KOPT-K1 (cell line): ENCODE results near the gene SIPA1L3.

ENCODE experiments used
- H3K27ac ChIP-seq: fragments of 200-600 bp; sonication (generic); 2 replicates; pipeline ENCODE4 v1.5.1; 2016; ENCODE audit warnings: antibody characterized with exemption, mild to moderate bottlenecking, low read depth, low read length; ENCODE audit not compliant: poor library complexity, severe bottlenecking
- H3K36me3 ChIP-seq: fragments of 200-600 bp; sonication (generic); 2 replicates; pipeline ENCODE4 v1.5.1; 2017; ENCODE audit warnings: antibody characterized with exemption, mild to moderate bottlenecking, low read length, moderate library complexity; ENCODE audit not compliant: insufficient read depth
- H3K9me3 ChIP-seq: fragments of 200-600 bp; sonication (generic); 2 replicates; pipeline ENCODE4 v1.5.1; 2017; ENCODE audit warnings: antibody characterized with exemption, low read length, mild to moderate bottlenecking; ENCODE audit not compliant: insufficient read depth, poor library complexity, severe bottlenecking

SIPA1L3 gene

DNA sequence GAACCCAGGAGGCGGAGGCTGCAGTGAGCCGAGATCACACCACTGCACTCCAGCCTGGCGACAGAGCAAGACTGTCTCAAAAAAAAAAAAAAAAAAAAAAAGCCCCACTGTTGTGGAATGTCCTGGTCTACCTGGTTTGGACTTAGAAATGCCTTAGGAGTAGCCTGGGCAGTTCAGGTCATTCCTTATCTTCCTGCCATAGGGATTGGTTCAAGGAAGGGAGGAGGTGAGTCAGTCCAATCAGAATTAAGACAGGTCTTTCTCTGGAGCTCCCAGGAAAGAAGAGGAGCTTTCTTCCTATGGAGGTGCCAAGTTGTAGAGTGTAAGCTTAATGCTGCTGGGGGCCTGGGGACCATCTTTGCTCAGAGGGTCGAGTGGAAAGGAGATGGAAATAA is 44.8 kb downstream of the SIPA1L3 start:
- Histone ChIP-seq H3K36me3 (no peaks in the 10 kb centered on the region), H3K9me3 (no peaks in the 10 kb centered on the region), H3K27ac (no peak overlapping the region)

DNA sequence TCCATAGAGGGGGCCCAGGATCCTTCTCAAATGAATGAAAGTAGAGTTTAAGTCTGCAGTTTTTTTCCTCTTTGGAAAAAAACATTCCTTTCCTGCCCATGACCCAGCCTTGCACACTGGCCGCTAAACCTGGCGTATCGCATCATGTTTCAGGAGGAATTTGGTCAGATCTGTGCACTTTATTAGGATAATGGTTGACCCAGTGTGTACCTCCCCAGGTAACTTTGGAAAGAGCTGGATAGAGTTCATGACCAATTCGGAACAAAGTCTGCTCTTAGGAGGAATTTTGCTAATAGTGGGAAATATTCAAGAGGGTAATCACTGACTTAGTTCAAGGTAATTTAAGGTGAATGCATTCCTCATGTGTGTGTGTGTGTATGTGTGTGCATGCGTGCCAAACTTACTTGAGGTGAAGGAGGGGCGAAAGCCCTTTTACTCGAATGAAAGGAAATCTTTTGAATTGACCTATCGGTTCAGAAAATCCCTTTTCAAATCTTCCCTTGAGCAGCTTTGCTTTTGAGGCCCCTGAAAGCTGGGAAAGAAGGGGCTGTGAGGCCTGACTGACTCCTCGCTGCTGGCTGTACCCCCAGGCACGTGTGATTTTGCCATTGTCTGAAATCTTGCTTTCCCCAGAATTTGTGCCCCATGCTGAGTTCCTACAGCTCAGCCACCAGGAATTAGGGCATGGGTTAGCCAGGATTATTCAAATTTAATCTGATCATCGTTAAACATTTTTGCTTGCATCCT is 46.3 kb downstream of the SIPA1L3 start:
- no peak overlapping the region for H3K27ac ChIP-seq
- H3K9me3 ChIP-seq: peaks cover 6% of the 10 kb centered on the region
- H3K36me3 ChIP-seq: no peaks in the 10 kb centered on the region

GRCh38 chr19:37953918-37954303 is 46.9 kb downstream of the SIPA1L3 start:
- Histone ChIP-seq H3K9me3 (peaks cover 10% of the 10 kb centered on the region), H3K36me3 (no peaks in the 10 kb centered on the region), H3K27ac (no peak overlapping the region)

DNA sequence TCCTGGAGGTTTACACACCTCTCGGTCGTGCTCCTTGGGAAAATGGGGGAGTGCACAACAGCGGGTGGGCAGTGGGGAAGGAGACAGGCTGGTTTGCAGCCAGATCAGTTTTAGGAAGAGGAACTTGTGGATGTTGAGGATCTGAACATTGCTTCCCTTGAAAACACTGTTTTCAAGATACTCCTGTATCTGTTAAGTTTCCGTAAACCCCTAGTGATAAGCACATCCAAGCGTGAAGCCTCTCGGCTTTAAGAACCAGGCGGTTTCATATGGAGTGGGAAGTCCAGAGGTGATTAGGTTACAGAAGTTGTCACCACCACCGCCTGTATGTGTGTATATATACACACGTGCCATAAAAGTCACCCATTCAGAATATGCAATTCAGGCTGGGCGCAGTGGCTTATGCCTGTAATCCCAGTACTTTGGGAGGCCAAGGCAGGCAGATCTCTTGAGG is 47.4 kb downstream of the SIPA1L3 start:
- H3K9me3 ChIP-seq: peaks cover 10% of the 10 kb centered on the region
- no peaks in the 10 kb centered on the region for H3K36me3 ChIP-seq
- no peak overlapping the region for H3K27ac ChIP-seq

- Histone ChIP-seq H3K9me3 (peaks cover 16% of the 10 kb centered on the region), H3K27ac (no peak overlapping the region), H3K36me3 (no peaks in the 10 kb centered on the region)
Observed at GRCh38 chr19:37955986-37956385, 49.0 kb downstream of the SIPA1L3 start.

DNA sequence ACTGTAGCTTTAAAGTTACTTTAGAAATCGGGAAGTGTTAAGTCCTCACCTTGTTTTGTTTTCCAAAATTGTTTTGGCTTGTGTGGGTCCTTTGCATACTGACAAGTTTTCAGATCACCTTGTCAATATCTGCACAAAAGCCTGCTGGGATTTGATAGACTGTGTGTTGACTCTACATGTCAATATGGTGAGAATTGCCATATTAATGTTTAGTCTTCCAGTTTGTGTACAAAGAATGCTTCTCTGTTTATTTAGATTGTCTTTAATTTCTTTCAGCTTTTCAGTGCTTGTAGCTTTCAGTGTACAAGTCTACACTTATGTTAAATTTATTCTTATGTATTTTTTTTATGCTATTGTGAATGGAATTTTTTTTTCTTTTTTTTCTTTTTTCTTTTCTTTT is 50.2 kb downstream of the SIPA1L3 start:
- H3K9me3 ChIP-seq: peaks cover 23% of the 10 kb centered on the region
- no peak overlapping the region for H3K27ac ChIP-seq
- H3K36me3 ChIP-seq: no peaks in the 10 kb centered on the region

DNA sequence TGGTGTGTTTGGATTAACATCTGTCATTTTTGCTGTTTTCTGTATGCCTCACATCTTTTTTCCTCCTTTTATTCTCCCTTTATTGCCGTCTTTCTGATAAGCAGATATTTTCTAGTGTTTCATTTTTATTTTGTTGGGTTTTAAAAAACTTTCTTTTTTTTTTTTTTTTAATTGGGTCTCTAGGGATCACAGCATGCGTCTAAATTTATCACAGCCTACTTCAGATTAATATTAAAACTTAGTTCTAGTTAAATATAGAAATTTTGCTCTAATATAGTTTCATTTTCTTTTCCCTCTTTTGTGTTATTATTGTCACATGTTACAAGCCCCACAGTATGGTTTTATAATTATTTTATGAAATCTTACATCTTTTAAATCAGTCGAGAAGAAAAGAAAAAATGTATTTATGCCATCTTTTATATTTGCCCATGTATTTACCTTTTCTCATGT is 52.7 kb downstream of the SIPA1L3 start:
- Histone ChIP-seq H3K27ac (no peak overlapping the region), H3K36me3 (no peaks in the 10 kb centered on the region)

DNA sequence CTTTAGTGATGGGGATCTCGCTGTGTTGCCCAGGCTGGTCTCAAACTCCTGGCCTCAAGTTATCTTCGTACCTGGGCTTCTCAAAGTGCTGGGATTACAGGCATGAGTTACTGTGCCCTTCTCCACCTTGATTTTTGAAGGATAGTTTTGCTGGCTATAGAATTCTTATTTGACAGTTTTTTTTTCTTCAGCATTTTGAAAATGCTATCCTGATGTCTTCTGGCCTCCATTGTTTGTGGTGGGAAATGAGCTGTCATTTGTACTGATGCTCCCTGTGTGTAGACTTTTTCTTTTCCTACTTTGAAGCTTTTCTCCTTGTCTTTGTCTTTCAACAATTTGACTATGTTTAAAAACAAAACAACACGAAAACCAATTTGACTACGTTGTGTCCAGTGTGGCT is 54.2 kb downstream of the SIPA1L3 start:
- H3K9me3 ChIP-seq: peaks cover 23% of the 10 kb centered on the region
- H3K36me3 ChIP-seq: no peaks in the 10 kb centered on the region
- H3K27ac ChIP-seq: no peak overlapping the region

More for the DNA sequence above, 52.7 kb downstream of the SIPA1L3 start:
- peaks cover 23% of the 10 kb centered on the region for H3K9me3 ChIP-seq

DNA sequence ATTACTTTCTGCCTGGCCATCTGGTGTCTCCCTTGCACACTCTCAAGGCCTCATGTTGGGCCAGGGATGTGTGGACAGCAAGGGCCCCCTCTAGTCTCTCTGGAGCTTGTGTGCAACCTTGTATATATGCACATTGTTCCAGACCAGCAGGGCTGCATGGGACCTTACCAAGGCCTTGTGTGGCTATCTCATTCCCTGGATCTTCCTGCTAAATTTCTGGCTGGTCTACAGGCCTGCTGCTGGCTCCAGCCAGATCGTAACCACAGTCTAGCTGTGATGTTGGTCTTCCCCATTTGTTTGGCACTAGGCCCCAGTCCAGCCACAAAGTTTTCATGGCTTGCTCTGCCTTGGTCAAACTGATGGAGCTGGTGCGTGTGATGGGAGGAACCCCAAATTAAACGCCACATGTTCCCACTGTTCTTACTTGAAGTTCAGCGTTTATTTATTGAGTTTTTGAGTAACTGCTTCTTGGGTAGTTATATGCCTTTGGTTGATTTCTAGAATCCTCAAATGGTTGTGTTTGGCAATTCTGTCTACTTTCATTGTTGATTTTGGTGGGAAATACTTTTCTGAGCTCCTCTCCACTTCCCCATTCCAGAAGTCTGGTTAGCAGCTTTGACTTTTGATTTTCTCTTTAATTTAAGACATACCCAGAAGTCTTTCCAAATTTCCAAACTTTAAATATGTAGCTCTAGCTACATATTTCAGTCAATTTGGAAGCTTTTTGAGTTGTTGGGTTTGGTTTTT is 56.4 kb downstream of the SIPA1L3 start:
- Histone ChIP-seq H3K9me3 (peaks cover 16% of the 10 kb centered on the region), H3K27ac (no peak overlapping the region), H3K36me3 (no peaks in the 10 kb centered on the region)

GRCh38 chr19:37964109-37964508 is 57.1 kb downstream of the SIPA1L3 start:
- Histone ChIP-seq H3K27ac (no peak overlapping the region), H3K36me3 (no peaks in the 10 kb centered on the region), H3K9me3 (peaks cover 13% of the 10 kb centered on the region)

DNA sequence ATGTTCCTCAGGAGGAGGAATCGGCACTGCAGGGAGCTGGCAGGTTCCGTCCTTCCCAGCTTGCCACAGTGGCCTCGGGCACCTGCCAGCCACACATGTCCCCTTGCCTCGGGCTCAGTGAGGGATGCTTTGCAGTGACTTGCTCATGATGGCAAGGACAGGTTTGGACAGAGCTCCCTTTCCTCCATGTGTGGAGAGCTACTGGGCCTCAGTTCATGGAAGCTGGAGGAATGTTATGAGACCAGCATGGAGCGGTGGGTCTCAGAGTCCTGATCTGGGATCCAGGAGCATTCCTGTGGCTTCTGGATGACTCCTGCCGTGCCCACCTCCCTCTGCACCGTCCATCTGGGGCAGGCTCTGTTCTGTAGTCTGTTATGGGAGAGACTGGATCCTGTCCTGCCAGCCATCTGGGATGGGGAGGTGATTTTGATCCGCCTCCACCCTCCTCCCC is 59.2 kb downstream of the SIPA1L3 start:
- Histone ChIP-seq H3K27ac (no peak overlapping the region), H3K36me3 (no peaks in the 10 kb centered on the region), H3K9me3 (peaks cover 17% of the 10 kb centered on the region)

- Histone ChIP-seq H3K9me3 (peaks cover 13% of the 10 kb centered on the region), H3K36me3 (no peaks in the 10 kb centered on the region), H3K27ac (no peak overlapping the region)
Observed at GRCh38 chr19:37966662-37967231, 59.7 kb downstream of the SIPA1L3 start.

- Histone ChIP-seq H3K9me3 (peaks cover 20% of the 10 kb centered on the region), H3K27ac (no peak overlapping the region), H3K36me3 (no peaks in the 10 kb centered on the region)
Observed at GRCh38 chr19:37969695-37970094, 62.7 kb downstream of the SIPA1L3 start.

DNA sequence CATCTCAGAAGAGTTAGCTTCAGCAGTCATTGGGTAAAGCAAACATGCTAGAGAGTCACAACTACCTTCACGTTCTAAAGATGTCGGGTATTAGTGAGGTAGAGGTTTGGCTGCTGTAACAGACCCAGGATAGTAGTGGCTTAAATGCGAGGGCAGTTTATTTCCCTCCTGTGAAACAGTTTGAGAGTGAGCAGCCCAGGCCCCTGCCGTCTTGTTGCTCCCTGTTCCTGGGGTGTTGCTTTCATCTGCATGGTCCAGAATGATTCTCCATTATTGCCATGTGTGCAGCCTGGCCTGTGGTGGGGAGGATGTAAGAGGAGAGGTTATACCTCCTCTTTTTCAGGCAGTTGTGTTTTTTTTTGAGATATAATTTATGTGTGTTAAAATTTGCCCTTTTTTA is 63.7 kb downstream of the SIPA1L3 start:
- no peaks in the 10 kb centered on the region for H3K36me3 ChIP-seq
- peaks cover 20% of the 10 kb centered on the region for H3K9me3 ChIP-seq
- H3K27ac ChIP-seq: no peak overlapping the region

DNA sequence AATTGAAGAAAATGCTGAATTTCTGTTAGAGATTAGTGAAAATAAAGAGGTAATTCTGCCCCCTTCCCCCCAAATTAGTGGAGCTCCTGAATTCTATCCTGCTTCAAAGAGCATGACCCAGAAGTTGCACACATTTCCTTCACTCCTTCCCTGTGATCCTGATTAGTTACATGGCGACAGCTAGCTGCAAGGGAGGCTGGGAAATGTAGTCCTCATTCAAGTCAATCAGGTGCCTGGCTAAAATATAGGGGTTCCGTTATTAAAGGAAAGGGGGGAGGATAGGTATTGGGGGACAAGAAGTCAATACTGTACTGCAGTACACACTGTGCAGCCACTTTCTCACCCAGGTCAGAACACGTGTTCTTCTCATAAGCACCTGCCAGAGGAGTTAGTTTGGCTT is 65.8 kb downstream of the SIPA1L3 start:
- peaks cover 20% of the 10 kb centered on the region for H3K9me3 ChIP-seq
- no peak overlapping the region for H3K27ac ChIP-seq
- no peaks in the 10 kb centered on the region for H3K36me3 ChIP-seq
